ENCODE measurements around the gene AHCYL2.
"Not testable (repeated sequence)": the region's sequence is repeated elsewhere in the genome, so short reads cannot be mapped to it uniquely, and the experiment has no call there.

The AHCYL2 gene

DNA sequence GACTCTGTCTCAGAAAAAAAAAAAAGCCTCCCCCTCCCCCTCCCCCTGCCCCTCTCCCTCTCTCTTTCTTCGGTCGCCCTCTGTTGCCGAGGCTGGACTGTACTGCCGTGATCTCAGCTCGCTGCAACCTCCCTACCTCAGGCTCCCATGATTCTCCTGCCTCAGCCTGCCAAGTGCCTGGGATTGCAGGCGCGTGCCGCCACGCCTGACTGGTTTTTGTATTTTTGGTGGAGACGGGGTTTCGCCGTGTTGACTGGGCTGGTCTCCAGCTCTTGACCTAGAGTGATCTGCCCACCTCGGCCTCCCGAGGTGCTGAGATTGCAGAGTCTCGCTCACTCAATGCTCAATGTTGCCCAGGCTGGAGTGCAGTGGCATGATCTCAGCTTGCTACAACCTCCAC, 9.1 kb upstream of the AHCYL2 start:
- not testable (repeated sequence) for H3K4me1 ChIP-seq (ENCODE audit: insufficient read depth, low read length); H3K4me3 ChIP-seq (ENCODE audit: low read length); H3K9me3 ChIP-seq (ENCODE audit: low read length); H3K27me3 ChIP-seq (ENCODE audit: insufficient read depth, low read length); H2AFZ ChIP-seq (ENCODE audit: low read depth, low read length)
- H3K36me3 ChIP-seq (ENCODE audit: insufficient read depth, low read length) = peaks cover 26% of the 10 kb centered on the region

- H2AFZ ChIP-seq (ENCODE audit: low read depth, low read length); H3K4me1 ChIP-seq (ENCODE audit: insufficient read depth, low read length): not testable (repeated sequence)
- H3K36me3 ChIP-seq (ENCODE audit: insufficient read depth, low read length) = peaks cover 20% of the 10 kb centered on the region
Measured at GRCh38 chr7:129216101-129216715, 8.6 kb upstream of the AHCYL2 start.

GRCh38 chr7:129216821-129217416, 7.9 kb upstream of the AHCYL2 start:
- H3K9me3 ChIP-seq (ENCODE audit: low read length); H3K4me3 ChIP-seq (ENCODE audit: low read length); H3K27me3 ChIP-seq (ENCODE audit: insufficient read depth, low read length); H2AFZ ChIP-seq (ENCODE audit: low read depth, low read length); H3K4me1 ChIP-seq (ENCODE audit: insufficient read depth, low read length): not testable (repeated sequence)
- peaks cover 13% of the 10 kb centered on the region for H3K36me3 ChIP-seq (ENCODE audit: insufficient read depth, low read length)

More at GRCh38 chr7:129216101-129216715, 8.6 kb upstream of the AHCYL2 start:
- H3K4me3 ChIP-seq (ENCODE audit: low read length); H3K27me3 ChIP-seq (ENCODE audit: insufficient read depth, low read length); H3K9me3 ChIP-seq (ENCODE audit: low read length): not testable (repeated sequence)

DNA sequence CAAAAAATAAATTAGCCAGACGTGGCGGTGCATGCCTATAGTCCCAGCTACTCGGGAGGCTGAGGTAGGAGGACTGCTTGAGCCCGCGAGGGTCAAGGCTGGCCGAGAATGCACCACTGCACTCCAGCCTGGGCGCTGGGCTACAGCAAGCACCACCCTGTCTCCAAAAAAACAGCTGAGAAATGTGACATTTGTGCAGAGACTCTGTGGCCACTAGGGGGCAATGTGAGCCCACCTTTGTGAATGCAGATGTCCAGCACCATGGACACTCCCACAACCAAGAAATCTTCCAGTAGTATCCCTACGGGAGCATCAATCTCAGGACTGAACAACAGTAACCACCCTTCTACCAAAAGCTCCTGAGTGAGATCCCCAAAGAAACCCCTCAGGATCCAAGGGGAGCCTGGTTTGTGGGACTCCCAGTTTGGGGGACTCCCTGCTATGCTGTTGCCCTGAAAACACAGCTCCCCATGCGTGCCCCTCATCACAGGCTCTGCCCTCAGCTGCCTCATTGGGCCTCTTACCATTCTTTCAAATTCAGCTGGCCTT, 6.2 kb upstream of the AHCYL2 start:
- Histone ChIP-seq H3K4me3 (ENCODE audit: low read length) (no peak overlapping the region), H3K4me1 (ENCODE audit: insufficient read depth, low read length) (peaks cover 4% of the 10 kb centered on the region), H2AFZ (ENCODE audit: low read depth, low read length) (no peak overlapping the region), H3K36me3 (ENCODE audit: insufficient read depth, low read length) (no peaks in the 10 kb centered on the region), H3K27me3 (ENCODE audit: insufficient read depth, low read length) (no peaks in the 10 kb centered on the region), H3K9me3 (ENCODE audit: low read length) (peaks cover 4% of the 10 kb centered on the region)

DNA sequence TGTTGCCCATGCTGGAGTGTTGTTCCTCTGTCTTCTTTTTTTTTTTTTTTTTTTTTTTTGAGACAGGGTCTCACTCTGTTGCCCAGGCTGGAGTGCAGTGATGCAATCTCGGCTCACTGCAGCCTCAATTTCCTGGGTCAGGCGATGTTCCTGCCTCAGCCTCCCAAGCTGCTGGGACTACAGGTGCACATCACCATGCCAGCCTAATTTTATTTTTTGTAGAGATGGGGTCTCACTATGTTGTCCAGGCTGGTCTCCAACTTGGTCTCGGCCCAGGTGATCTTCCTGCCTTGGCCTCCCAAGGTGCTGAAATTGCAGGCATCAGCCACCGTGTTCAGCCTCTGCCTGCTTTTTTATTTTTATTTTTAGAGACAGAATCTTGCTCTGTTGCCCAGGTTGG, 5.7 kb upstream of the AHCYL2 start:
- not testable (repeated sequence) for H3K4me1 ChIP-seq (ENCODE audit: insufficient read depth, low read length); H2AFZ ChIP-seq (ENCODE audit: low read depth, low read length); H3K27me3 ChIP-seq (ENCODE audit: insufficient read depth, low read length); H3K9me3 ChIP-seq (ENCODE audit: low read length); H3K4me3 ChIP-seq (ENCODE audit: low read length); H3K36me3 ChIP-seq (ENCODE audit: insufficient read depth, low read length)

DNA sequence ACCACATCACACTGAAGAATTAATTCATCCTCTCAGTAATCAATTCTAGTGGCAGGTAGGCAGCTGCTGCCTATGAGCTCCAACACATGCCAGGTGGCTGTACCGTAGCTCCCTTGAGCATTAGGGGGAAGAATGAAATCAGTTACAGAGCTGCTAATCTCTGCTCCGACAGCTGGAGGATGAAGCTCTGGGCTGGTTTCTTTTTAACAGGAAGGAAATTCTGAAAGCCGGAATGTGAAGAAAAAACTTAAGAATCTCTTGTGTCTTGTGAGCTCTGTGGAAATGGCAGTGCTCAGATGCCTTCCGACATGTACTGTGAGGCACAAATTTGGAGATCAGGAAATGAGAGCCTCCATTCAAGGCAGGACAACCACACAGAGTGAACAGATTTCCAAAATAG, 2.8 kb upstream of the AHCYL2 start:
- Histone ChIP-seq H3K36me3 (ENCODE audit: insufficient read depth, low read length) (no peaks in the 10 kb centered on the region), H3K9me3 (ENCODE audit: low read length) (no peaks in the 10 kb centered on the region), H3K27me3 (ENCODE audit: insufficient read depth, low read length) (no peaks in the 10 kb centered on the region), H3K4me3 (ENCODE audit: low read length) (no peak overlapping the region), H2AFZ (ENCODE audit: low read depth, low read length) (no peak overlapping the region), H3K4me1 (ENCODE audit: insufficient read depth, low read length) (peaks cover 17% of the 10 kb centered on the region)

DNA sequence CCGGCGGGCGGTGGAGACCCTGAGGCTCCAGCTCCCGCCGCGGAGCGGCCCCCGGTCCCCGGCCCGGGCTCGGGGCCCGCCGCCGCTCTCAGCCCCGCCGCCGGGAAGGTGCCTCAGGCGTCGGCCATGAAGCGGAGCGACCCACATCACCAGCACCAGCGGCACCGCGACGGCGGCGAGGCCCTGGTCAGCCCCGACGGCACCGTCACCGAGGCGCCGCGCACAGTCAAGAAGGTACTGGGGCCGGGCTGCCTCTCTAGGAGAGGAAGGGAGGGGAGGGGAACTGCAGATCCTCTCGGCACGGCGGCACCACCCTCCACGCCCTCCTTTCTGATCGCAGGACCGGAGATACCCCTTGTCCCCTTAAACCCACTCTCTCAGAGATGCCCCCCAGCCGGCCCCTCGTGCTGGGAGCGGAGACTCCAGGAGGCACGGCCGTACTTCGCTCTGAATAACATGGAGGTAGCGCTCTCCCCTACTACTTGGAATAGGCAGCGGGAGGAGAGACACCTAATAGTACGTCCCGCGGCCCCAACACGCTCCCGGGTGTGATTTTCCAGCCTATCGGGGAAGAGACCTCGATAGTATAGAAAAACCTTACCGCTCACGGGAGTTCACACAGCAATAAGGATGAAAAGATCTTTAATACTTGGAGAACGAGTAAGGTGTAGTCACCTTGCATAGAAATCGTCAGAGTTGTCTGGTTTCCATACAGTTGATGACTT, 538 bp downstream of the AHCYL2 start:
- H3K27me3 ChIP-seq (ENCODE audit: insufficient read depth, low read length) = no peaks in the 10 kb centered on the region
- H3K9me3 ChIP-seq (ENCODE audit: low read length) = no peaks in the 10 kb centered on the region
- peak overlapping the region; percentile 82 for H3K4me3 ChIP-seq (ENCODE audit: low read length)
- peaks cover 31% of the 10 kb centered on the region for H3K4me1 ChIP-seq (ENCODE audit: insufficient read depth, low read length)
- peak overlapping the region; percentile 44 for H2AFZ ChIP-seq (ENCODE audit: low read depth, low read length)
- no peaks in the 10 kb centered on the region for H3K36me3 ChIP-seq (ENCODE audit: insufficient read depth, low read length)

DNA sequence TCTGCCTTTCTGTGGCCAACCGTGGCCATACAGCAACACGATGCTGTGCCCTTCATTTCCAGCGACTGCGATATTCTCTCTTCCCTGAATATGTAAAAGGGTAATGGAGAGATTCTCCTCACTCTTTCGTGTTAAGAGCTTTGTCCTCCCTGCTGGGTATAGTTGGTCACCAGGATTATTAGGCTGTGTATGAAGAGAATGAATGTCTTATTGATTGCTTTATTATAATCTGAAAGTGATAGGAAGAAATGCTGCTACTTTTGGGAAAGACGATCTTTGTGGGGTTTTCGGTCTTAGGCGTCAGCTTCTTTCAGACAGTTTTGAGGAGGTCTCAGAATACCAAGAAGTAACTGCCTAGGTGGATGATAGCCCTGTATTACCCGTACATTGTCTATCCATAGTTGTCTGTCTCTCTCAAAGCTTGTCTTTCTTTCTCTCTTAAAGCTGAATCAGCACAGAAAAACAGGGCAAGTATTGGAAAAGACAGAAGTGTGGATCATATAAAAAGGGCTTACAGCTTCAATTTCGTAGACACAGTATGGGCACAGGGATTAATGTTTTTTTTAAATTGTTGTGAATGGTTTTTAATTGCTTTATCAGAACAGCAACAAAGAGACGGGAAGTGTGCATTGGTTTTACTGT, 1.2 kb downstream of the AHCYL2 start:
- Histone ChIP-seq H2AFZ (ENCODE audit: low read depth, low read length) (peak overlapping the region; percentile 44), H3K27me3 (ENCODE audit: insufficient read depth, low read length) (no peaks in the 10 kb centered on the region), H3K9me3 (ENCODE audit: low read length) (no peaks in the 10 kb centered on the region), H3K4me1 (ENCODE audit: insufficient read depth, low read length) (peaks cover 32% of the 10 kb centered on the region), H3K36me3 (ENCODE audit: insufficient read depth, low read length) (no peaks in the 10 kb centered on the region), H3K4me3 (ENCODE audit: low read length) (peak overlapping the region; percentile 82)

DNA sequence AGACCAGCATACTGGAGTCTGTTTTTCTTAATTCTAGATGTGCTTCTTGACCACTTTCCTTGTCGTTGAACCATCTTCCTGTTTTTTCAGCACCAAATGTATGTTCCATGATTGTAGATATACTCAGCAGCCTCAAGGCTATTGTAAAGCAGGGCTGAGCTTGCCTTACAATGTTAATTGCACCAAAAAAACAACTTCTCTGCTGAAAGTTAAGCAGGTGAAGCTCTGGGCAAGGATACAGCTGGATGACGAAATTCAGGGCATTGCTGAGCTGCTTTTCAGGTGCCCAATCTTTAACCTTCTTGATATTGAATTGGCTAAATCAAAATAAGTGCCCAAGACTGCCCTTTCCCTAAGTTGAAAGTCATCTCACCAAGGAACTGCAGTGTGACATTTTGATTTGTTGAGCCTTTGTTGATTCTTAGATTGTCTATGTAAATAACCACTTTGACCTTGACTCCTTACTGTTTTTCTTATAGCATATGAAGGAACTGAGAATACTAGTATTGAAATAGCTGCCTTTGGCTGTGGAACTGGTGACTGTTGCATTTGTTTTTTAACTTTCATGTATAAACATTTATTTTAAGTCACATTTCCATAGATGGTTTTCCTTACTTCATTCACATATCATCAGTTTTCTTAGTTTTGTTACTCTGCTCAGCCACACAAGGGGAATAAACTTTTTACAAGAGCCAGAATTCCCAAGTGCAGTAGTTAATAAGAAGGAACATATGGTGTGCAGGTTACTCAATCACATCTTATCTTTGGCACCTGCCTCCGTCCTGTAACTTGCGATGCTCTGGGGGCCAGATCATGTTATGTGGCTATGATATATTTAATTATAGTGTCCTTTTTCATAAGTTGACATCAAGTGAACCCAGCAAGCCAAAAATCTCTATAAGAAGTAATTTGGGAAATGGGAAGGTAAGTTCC, 3.1 kb downstream of the AHCYL2 start:
- Histone ChIP-seq H3K9me3 (ENCODE audit: low read length) (no peaks in the 10 kb centered on the region), H3K36me3 (ENCODE audit: insufficient read depth, low read length) (no peaks in the 10 kb centered on the region), H3K4me1 (ENCODE audit: insufficient read depth, low read length) (peaks cover 41% of the 10 kb centered on the region), H2AFZ (ENCODE audit: low read depth, low read length) (no peak overlapping the region), H3K27me3 (ENCODE audit: insufficient read depth, low read length) (no peaks in the 10 kb centered on the region), H3K4me3 (ENCODE audit: low read length) (peak overlapping the region; percentile 82)

DNA sequence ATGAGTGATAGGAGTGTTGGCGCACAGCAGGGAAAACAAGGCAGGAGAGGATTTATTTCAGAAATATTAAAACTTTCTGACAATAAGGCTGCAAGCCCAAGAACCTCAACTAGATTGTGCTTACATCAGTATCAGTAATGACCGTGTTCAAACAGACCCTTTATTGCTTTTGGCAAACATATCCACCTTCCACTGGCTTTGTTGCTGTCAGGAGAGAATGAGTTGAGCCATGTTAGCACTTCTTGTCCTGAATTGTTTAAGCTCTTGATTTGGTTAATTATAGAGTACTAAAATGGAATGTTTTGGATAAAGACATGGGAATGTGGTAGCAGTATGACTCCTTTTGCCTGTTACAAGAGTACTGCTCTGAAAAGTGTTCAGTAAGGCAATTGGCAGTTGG, 3.8 kb downstream of the AHCYL2 start:
- Histone ChIP-seq H3K36me3 (ENCODE audit: insufficient read depth, low read length) (no peaks in the 10 kb centered on the region), H2AFZ (ENCODE audit: low read depth, low read length) (no peak overlapping the region), H3K9me3 (ENCODE audit: low read length) (no peaks in the 10 kb centered on the region), H3K4me3 (ENCODE audit: low read length) (no peak overlapping the region), H3K27me3 (ENCODE audit: insufficient read depth, low read length) (no peaks in the 10 kb centered on the region), H3K4me1 (ENCODE audit: insufficient read depth, low read length) (peaks cover 41% of the 10 kb centered on the region)

DNA sequence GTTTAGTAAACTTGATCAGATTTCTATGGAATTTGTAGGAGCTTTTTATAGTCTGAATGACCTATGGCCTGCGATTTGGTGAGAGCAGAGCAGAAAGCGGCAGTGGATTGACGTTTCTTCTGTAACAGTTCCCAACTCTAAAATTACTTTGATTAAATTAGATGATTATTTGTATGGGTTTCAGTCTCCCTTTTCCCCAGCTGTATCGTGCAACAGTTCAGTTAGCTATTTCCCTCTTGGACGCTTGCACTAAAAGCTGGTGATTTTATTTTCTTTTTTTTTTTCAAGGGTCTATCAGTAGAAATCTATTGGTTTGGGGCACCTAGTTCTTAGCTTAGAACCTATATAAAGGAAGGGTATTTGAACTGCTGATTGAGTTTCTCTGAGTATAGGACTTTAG, 6.8 kb downstream of the AHCYL2 start:
- Histone ChIP-seq H3K4me3 (ENCODE audit: low read length) (no peak overlapping the region), H3K4me1 (ENCODE audit: insufficient read depth, low read length) (peaks cover 32% of the 10 kb centered on the region), H3K27me3 (ENCODE audit: insufficient read depth, low read length) (no peaks in the 10 kb centered on the region)

DNA sequence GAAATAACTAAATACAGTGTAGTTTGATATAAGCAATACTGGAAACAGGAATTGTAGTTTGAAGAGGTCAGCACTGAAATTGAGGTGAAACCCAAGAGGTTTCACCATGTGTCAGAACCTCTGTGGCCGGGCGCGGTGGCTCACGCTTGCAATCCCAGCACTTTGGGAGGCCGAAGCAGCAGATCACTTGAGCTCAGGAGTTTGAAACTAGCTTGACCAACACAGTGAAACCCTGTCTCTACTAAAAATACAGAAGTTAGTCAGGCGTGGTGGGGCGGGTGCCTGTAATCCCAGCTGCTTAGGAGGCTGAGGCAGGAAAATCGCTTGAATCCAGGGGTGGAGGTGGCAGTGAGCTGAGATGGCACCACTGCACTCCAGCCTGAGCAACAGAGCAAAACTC, 13.7 kb downstream of the AHCYL2 start:
- Histone ChIP-seq H3K4me3 (ENCODE audit: low read length) (no peak overlapping the region), H2AFZ (ENCODE audit: low read depth, low read length) (no peak overlapping the region), H3K9me3 (ENCODE audit: low read length) (no peaks in the 10 kb centered on the region), H3K36me3 (ENCODE audit: insufficient read depth, low read length) (peaks cover 11% of the 10 kb centered on the region), H3K27me3 (ENCODE audit: insufficient read depth, low read length) (no peaks in the 10 kb centered on the region), H3K4me1 (ENCODE audit: insufficient read depth, low read length) (no peaks in the 10 kb centered on the region)

More for the DNA sequence above, 6.8 kb downstream of the AHCYL2 start:
- H3K36me3 ChIP-seq (ENCODE audit: insufficient read depth, low read length) = peaks cover 8% of the 10 kb centered on the region
- no peaks in the 10 kb centered on the region for H3K9me3 ChIP-seq (ENCODE audit: low read length)
- H2AFZ ChIP-seq (ENCODE audit: low read depth, low read length) = no peak overlapping the region

All from neuron (in vitro differentiated cells).